Measurements from ENCODE around the gene LRRIQ4. TPM values are rescaled to one million over a fixed set of nuclear protein-coding genes. Genes with fewer than 3 reads are reported as not detected.

The LRRIQ4 gene
- not detected in 2 replicates for total RNA-seq (ENCODE audit: low replicate concordance)

DNA sequence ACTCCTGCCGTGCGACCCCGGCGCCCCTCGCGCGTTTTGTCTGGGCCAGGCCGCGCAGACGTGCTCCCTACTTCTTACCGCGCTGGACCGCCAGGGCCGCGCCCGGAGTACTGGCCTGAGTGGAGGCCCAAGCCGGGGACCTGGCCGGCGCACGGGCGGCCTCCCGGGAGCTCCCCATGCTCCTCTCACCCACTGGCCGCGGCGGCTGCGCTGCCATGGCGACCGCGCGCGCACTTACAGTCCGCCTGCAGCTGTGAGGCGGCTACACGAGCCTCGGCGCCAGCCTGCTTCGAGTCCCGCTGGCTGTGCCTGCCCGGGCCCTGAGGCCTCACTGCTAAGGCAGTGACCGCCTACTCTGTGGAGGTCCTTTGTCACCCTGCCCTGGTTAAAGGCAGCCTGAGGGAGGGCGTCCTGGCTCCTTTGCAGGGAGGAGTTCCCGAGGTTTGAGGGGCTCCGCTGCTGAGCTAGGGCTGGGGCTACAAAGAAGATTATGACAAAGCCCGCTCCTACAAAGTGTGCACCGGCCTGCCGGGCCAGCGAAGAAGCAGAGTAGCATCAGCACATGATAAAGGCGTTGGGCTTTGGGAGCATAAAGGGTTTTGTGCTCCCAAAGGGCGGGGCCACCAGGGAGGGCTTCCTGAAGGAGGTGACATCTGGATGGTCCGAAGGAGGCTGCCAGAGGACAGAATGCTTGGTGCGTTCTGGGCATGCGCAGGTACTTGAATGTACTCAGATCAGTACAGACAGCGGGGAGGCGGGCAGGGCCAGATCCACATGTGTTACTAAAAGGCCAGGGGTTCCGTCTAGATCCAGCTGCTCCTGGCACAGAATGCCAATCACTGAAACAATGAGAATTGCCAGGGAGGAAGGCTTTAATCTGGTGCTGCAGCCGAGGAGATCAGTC, at the start of gene LRRIQ4, which contains the start of gene LRRC34:
LRRIQ4 (plus strand) TSS at position 539 of the 904 bp plus-strand sequence. CDS start 9,052 bp downstream, outside the sequence.
LRRC34 (minus strand) TSS at position 573 of the 904 bp plus-strand sequence; CDS start at position 217, 356 bp downstream.

DNA sequence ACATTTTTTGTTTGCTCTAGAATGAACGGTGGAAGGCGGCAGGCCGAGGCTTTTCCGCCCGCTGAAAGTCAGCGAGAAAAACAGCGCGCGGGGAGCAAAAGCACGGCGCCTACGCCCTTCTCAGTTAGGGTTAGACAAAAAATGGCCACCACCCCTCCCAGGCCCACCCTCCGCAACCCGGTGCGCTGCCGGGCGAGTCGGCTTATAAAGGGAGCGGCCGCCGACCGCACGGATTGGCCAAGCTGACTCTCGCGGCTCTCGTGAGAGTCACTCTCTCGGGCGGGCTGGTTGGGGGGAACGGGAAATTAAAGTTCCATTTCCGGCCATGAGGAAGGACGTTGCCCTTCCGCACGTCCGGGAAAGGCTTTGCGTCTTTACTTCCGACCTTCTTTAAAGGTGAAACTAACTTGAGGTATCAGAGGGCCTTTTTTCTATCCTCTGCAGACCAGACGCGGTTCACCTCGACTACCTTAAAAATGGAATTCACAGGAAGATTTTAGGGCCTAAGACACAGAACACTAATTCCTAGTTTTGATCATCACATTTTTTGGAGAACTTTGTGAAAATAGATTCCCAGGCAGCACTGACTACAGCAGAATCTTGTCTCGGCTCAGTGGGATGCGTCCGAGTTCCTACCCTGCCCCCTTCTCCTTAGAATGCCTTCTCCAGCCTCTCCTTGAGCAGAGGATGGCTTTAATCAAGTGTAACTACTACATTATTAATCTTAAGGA, 47.6 kb upstream of the LRRIQ4 start, which contains the start of gene TERC:
TERC (minus strand) TSS at position 179 of the 731 bp plus-strand sequence.

DNA sequence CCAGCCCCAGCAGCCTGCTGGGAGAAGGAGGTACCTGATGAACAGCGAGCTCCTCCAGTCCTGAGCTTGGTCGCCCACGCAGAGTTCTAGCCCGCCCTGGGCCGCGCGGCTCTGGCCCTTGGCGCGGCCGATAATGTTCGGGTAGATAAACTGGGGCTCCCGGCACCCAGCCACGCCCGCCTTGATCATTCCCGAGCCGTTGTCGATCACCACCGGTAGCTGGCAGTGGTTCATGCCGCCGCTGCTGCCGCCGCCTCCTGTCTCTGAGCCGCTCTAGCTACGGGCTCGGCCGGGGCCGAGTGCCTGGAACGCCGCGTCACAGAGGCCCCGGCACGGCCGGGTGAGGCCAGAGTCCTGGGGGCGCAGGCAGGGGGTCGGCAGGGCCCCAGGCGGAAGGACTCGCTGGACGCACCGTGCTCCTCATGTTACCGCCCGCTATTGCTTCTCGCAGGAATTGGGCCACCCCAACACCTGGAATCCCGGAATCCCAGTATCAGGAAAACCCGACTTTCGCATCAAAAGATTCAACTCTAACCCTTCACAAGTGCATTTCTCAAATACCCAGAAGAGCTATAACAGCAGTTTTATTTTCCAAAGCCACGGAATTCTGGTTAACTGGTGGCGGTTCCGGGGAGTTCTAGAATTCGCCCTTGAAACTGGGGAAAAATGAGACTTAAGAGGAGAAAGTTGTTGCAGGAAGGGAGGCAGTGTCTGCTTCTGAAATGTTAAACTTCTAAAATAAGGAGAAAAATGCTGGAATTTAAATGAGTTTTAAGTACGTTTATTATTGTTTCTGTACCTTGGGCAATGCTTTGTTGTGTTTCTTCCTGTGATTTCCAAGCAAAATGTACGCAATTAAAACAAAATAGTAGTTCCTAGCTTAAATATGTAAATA, 43.1 kb upstream of the LRRIQ4 start, which contains the start of gene ACTRT3:
ACTRT3 (minus strand) TSS at position 275 of the 895 bp plus-strand sequence; CDS start at position 234, 41 bp downstream.

DNA sequence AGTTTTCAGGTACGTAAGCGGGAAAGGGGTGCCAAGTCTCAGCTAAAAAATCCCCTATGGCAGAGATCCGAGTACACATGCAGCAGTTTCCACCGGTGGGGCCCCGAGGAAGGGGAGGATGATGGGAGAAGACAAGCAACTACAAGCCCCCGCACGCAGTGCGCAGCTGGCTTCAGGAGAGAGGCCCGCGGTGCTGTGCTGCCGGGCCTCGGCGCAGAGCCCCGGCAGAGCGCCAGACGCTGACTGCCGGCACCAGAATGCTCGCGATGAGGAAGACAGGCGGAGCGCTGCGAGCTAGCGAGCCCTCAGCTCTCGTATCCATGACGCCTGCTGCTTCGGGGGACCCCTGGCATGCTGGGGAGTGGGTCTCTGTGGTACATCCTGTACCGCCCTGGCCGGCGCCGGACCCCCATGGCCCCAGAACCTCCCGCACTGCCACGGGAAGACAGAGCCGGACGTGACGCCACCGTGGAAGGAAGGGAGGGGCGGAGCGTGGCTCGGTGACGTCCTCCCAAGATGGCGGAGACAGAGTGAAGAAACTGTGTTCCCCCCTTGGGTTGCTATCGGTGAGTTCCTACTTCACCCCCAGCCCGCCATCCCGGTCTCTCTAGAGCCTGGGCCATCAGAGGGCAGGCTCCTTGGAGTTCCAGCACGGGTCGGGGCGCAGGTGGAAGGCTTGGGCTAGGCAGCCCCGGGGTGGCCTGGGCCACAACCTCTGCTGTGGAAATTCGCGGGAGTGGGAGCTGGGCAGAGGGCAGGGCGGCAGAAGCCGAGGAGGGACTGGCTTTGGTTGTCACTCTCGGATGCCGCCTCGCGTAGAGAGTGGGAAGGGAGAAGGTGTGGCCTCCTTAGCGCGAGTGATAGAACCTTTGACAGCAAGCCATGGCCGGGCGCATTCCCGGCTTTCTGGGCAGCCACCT, 39.5 kb upstream of the LRRIQ4 start, which contains the start of gene MYNN:
MYNN (plus strand) TSS at position 500 of the 920 bp plus-strand sequence. CDS start 900 bp downstream, outside the sequence.

DNA sequence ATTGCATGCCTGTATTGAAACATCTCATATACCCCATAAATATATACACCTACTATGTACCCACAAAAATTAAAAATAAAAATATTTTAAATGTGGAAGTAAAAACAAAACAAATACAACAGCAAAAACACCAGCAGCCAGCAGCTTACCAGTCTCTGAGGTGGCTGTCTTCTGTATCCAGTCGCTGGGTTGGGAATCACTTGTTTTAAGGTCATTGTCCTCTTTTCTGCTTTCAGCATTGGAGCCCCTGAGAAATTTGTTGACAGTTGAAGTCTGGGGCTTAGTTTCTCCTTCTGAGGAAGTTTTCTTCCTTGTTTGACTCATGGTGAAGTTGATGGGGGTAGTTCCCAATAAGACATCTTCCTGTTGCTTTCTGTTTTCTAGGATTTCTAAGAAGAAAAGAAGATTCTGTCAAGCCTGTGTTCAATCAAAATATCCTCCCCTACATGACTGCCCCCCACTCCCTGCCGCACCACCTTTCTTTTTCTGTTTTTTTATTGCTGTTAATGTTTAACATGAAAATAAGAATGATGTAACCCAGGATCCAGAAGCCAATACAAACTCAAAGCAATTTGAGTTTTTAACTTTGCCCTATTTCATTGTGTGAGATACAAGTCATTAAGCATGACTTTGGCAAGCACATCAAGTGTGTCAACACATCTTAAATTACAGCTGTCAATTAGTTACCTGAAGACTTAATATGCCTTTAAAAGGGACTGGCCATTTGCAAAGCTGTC, 57.0 kb downstream of the LRRIQ4 start, which contains the start of gene LRRC31:
LRRC31 (minus strand) TSS at position 452 of the 737 bp plus-strand sequence; CDS start at position 324, 128 bp downstream.

Other genes starting within 250 kb of the LRRIQ4 start
- gene MECOM, start 149.2 kb upstream of the LRRIQ4 start, total RNA-seq (ENCODE audit: low replicate concordance): 3.5 and 46.7 TPM in 2 replicates
- gene TERC, start 47.8 kb upstream of the LRRIQ4 start, total RNA-seq (ENCODE audit: low replicate concordance): 8.4 and 61.6 TPM in 2 replicates
- gene ACTRT3, start 43.3 kb upstream of the LRRIQ4 start, total RNA-seq (ENCODE audit: low replicate concordance): 3.3 and 3.5 TPM in 2 replicates
- gene MYNN, start 39.5 kb upstream of the LRRIQ4 start, total RNA-seq (ENCODE audit: low replicate concordance): 21.3 and 25.0 TPM in 2 replicates
- gene LRRC34, start within 50 bp of the LRRIQ4 start, total RNA-seq (ENCODE audit: low replicate concordance): 1.2 and 2.0 TPM in 2 replicates
- not detected in 2 replicates for gene LRRC31, start 57.1 kb downstream of the LRRIQ4 start, total RNA-seq (ENCODE audit: low replicate concordance)
- not detected in 2 replicates for gene SAMD7, start 98.7 kb downstream of the LRRIQ4 start, total RNA-seq (ENCODE audit: low replicate concordance)
- gene SEC62, start 153.9 kb downstream of the LRRIQ4 start, total RNA-seq (ENCODE audit: low replicate concordance): 42.3 and 62.0 TPM in 2 replicates
- gene GPR160, start 225.1 kb downstream of the LRRIQ4 start, total RNA-seq (ENCODE audit: low replicate concordance): 0.12 and 0.15 TPM in 2 replicates